Fibroblast of the aortic adventitia (primary cell): ENCODE data around the gene NFKBIZ. TPM values are rescaled to one million over a fixed set of nuclear protein-coding genes. Genes with fewer than 3 reads are reported as not detected.
"Not testable (repeated sequence)": the region's sequence is repeated elsewhere in the genome, so short reads cannot be mapped to it uniquely, and the experiment has no call there.

ENCODE experiments used
- DNase-seq: peaks from one replicate; pipeline ENCODE4 v3.0.0-alpha.2; 2010; ENCODE audit warnings: low read depth
- H3K4me3 ChIP-seq: 2 replicates; pipeline ENCODE4 v1.5.1; 2011; ENCODE audit warnings: low read depth, mild to moderate bottlenecking, control low read depth, low read length, moderate library complexity
- total RNA-seq: library from RNA; depleted of rRNA; stranded (reverse); fragments of >200 nt; gene quantifications from 2 replicates; pipeline ENCODE4 v1.2.3, GENCODE V29; 2012; ENCODE audit warnings: low replicate concordance
- TF ChIP-seq, protein P1 (sequence below): IDR thresholded peaks from 2 replicates; pipeline ENCODE4 v1.5.1; 2011; ENCODE audit warnings: mild to moderate bottlenecking, low read length, control low read depth, inconsistent platforms; ENCODE audit not compliant: insufficient read depth

The NFKBIZ gene
- total RNA-seq, 1 donor = 17.5 TPM

GRCh38 chr3:101870138-101870537, 20.8 kb downstream of the NFKBIZ start:
- TF ChIP-seq, protein P1, sequence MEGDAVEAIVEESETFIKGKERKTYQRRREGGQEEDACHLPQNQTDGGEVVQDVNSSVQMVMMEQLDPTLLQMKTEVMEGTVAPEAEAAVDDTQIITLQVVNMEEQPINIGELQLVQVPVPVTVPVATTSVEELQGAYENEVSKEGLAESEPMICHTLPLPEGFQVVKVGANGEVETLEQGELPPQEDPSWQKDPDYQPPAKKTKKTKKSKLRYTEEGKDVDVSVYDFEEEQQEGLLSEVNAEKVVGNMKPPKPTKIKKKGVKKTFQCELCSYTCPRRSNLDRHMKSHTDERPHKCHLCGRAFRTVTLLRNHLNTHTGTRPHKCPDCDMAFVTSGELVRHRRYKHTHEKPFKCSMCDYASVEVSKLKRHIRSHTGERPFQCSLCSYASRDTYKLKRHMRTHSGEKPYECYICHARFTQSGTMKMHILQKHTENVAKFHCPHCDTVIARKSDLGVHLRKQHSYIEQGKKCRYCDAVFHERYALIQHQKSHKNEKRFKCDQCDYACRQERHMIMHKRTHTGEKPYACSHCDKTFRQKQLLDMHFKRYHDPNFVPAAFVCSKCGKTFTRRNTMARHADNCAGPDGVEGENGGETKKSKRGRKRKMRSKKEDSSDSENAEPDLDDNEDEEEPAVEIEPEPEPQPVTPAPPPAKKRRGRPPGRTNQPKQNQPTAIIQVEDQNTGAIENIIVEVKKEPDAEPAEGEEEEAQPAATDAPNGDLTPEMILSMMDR = no peak
- DNase-seq = no peak
- no peak overlapping the region for H3K4me3 ChIP-seq

DNA sequence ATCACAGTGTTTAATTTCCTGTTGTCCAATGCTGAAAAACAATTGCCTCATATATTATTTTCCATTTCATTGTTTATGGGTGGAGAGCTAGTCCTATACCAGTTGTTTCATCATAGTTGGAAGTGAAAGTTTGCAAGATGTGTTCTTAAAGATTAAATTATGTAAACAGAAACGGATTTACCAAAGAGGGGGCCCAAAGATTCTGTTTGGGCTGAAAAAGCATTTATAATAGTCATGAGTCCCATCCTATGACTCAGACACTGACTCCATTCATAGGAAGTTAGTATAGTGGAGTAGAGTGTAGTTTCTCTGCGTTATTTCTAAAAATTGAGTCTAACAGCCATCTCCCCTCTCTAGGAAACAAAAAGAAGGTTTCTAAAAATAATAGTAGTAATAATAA, 24.3 kb downstream of the NFKBIZ start:
- peak; percentile 54 for DNase-seq
- TF ChIP-seq, protein P1 = no peak
- H3K4me3 ChIP-seq = no peak overlapping the region

DNA sequence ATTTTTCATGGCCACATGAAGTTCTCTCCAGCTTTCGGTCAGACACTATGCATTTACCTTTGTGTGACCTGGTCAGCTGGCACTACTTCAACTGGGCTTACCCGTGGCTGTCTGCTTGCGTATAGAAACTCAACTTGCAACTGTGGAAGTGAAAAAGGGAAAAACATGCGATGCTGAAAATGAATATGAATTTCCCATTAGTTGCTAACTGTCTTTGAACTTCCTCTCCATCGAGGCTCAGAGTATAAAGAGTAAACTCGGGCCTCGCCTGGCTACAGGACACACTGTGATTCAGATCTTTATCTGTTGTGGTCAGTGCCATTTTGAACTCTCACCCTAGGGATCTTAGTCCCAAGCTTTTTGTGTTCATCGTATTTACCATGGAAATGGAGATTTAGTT, 26.8 kb downstream of the NFKBIZ start:
- no peak overlapping the region for H3K4me3 ChIP-seq
- no peak for DNase-seq
- TF ChIP-seq, protein P1 = no peak

- DNase-seq = no peak
- no peak overlapping the region for H3K4me3 ChIP-seq
- TF ChIP-seq, protein P1 = no peak
Measured at GRCh38 chr3:101878589-101878988, 29.3 kb downstream of the NFKBIZ start.

- TF ChIP-seq, protein P1 = no peak
- no peak for DNase-seq
- no peak overlapping the region for H3K4me3 ChIP-seq
Measured at GRCh38 chr3:101879102-101879501, 29.8 kb downstream of the NFKBIZ start.

- no peak overlapping the region for H3K4me3 ChIP-seq
- no peak for DNase-seq
- TF ChIP-seq, protein P1 = no peak
Measured at GRCh38 chr3:101879623-101880284, 30.4 kb downstream of the NFKBIZ start.

DNA sequence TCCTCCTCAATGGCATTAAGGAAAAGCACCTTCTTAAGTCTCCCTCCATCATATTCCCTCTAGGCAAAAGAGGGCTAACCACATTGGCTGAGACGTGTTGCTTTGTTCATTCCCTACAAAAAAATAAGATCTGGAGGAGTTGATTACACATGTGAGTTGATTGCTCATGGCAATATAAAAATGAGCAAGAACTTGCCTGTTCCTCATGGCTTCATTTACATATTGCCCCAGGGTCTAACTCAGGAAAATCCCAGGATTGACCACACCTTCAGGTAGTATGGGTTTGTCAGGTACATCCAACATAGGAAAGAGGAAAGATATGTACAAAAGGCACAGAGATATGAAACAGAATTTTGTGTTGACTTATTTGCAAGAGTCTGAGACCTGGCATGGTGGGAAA, 35.5 kb downstream of the NFKBIZ start:
- no peak for DNase-seq
- TF ChIP-seq, protein P1 = no peak
- no peak overlapping the region for H3K4me3 ChIP-seq

GRCh38 chr3:101885584-101885983, 36.3 kb downstream of the NFKBIZ start:
- H3K4me3 ChIP-seq, DNase-seq: not testable (repeated sequence)
